ENCODE results near the gene STX2.

DNA sequence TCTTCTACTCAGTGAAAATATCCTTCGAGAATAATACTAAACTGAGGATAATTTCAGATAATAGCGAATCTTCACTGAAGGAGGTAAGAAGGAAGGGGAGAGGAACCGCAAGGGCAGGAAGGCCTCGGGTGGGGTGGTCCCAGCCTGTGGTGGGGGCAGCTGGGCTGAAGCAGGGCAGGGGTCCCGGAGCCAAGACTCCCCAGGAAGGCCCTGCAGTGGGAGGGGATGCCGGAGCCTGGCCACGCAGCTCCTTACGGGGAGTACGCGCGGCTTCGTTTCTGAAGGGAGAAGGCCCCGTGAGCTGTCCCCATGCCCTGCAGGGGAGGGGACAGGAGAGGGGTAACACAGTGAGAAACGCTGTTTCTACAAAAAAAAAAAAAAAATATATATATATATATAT, 21.2 kb downstream of the STX2 start:
- TF ChIP-seq POLR2A (IDR thresholded peaks at IDR 0.05), result no peak
- TF ChIP-seq, protein P1, sequence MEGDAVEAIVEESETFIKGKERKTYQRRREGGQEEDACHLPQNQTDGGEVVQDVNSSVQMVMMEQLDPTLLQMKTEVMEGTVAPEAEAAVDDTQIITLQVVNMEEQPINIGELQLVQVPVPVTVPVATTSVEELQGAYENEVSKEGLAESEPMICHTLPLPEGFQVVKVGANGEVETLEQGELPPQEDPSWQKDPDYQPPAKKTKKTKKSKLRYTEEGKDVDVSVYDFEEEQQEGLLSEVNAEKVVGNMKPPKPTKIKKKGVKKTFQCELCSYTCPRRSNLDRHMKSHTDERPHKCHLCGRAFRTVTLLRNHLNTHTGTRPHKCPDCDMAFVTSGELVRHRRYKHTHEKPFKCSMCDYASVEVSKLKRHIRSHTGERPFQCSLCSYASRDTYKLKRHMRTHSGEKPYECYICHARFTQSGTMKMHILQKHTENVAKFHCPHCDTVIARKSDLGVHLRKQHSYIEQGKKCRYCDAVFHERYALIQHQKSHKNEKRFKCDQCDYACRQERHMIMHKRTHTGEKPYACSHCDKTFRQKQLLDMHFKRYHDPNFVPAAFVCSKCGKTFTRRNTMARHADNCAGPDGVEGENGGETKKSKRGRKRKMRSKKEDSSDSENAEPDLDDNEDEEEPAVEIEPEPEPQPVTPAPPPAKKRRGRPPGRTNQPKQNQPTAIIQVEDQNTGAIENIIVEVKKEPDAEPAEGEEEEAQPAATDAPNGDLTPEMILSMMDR (IDR thresholded peaks at IDR 0.05), result no peak

Data from testis (tissue), 2 donors.